PFSK-1 (cell line): Measurements from ENCODE around the gene SESN3.

Source experiments
- FOXP2 ChIP-seq: optimal IDR thresholded peaks from 2 replicates; pipeline ENCODE3; 2011; ENCODE audit warnings: borderline replicate concordance, control low read depth, inconsistent platforms; ENCODE audit not compliant: insufficient read depth; ENCODE audit errors: extremely low read length, extremely low read depth
- POLR2AphosphoS5 ChIP-seq: IDR thresholded peaks from 2 replicates; pipeline ENCODE4 v1.6.1; 2012; ENCODE audit warnings: low read depth, mild to moderate bottlenecking, control low read depth, low read length, moderate library complexity
- SIN3A ChIP-seq: IDR thresholded peaks from 2 replicates; pipeline ENCODE4 v1.6.1; 2012; ENCODE audit warnings: mild to moderate bottlenecking, low read length, moderate library complexity, borderline replicate concordance; ENCODE audit not compliant: insufficient read depth
- TAF1 ChIP-seq: IDR thresholded peaks from 2 replicates; pipeline ENCODE4 v1.6.1; 2012; ENCODE audit warnings: low read length, control low read depth, borderline replicate concordance; ENCODE audit not compliant: insufficient read depth
- TF ChIP-seq, protein P1 (sequence below), 2 experiments: IDR thresholded peaks; 2 replicates each; pipeline versions ENCODE4 v1.6.1 to v1.8.0; 2011 to 2012; ENCODE audit warnings: low read depth in 2 of 2, low read length in 2 of 2, control low read depth in 1 of 2, inconsistent platforms in 1 of 2, mild to moderate bottlenecking in 1 of 2, moderate library complexity in 1 of 2; ENCODE audit not compliant: insufficient read depth in 1 of 2

SESN3 gene

DNA sequence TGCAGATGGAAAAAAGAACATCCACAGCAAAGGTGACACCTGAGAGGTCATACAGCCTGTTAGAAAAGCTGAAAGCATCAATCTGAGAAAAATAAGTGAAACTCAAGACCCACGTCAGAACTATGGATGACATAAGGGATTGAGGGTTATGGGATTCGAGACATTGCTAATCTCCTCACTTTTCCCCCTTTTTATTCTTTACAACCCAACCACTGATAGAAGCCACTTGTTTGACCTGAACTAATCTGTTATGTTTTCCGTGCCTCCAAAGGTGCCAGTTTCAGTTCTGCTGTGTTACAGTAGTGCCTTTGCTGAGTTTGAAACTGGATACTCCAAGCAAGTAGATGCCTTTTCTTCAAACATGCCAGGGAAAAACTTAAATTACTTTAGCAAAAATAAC is 16.9 kb upstream of the SESN3 start:
- TF ChIP-seq POLR2AphosphoS5 (no peak), TAF1 (no peak), FOXP2 (no peak)
- TF ChIP-seq, protein P1, sequence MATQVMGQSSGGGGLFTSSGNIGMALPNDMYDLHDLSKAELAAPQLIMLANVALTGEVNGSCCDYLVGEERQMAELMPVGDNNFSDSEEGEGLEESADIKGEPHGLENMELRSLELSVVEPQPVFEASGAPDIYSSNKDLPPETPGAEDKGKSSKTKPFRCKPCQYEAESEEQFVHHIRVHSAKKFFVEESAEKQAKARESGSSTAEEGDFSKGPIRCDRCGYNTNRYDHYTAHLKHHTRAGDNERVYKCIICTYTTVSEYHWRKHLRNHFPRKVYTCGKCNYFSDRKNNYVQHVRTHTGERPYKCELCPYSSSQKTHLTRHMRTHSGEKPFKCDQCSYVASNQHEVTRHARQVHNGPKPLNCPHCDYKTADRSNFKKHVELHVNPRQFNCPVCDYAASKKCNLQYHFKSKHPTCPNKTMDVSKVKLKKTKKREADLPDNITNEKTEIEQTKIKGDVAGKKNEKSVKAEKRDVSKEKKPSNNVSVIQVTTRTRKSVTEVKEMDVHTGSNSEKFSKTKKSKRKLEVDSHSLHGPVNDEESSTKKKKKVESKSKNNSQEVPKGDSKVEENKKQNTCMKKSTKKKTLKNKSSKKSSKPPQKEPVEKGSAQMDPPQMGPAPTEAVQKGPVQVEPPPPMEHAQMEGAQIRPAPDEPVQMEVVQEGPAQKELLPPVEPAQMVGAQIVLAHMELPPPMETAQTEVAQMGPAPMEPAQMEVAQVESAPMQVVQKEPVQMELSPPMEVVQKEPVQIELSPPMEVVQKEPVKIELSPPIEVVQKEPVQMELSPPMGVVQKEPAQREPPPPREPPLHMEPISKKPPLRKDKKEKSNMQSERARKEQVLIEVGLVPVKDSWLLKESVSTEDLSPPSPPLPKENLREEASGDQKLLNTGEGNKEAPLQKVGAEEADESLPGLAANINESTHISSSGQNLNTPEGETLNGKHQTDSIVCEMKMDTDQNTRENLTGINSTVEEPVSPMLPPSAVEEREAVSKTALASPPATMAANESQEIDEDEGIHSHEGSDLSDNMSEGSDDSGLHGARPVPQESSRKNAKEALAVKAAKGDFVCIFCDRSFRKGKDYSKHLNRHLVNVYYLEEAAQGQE (IDR thresholded peaks at IDR 0.05; ENCODE audit: insufficient read depth in 1 of 2, low read depth in 2 of 2, low read length in 2 of 2) = no peak

DNA sequence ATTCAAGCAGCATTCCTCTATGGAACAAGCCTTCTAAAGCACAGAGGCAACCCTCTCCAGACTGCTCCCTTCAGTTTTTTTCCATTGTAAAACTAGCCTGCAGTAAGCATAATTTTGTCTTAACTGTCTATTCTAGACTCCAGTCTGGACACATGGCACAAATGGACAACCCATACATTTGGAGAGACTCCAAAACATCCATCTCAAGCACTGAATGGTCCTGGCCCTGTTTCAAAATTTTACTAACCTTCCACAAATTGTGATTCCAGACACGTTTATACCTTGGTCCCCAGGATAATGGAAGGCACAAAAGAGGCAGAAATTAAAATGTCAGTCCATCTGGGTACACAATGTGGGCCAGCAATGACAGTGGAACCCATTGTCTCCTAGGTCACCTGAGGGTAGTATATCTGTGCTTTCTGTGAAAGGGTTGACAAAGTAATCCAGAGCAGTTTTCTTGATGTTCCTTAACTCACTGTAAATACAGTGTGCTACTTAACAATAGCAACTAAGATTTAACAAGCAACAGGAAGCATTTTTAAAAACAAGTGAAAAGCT is 16.2 kb upstream of the SESN3 start:
- TF ChIP-seq POLR2AphosphoS5 (no peak), TAF1 (no peak), FOXP2 (no peak), SIN3A (no peak)
- TF ChIP-seq, protein P1 (IDR thresholded peaks at IDR 0.05; ENCODE audit: insufficient read depth in 1 of 2, low read depth in 2 of 2, low read length in 2 of 2) = no peak

DNA sequence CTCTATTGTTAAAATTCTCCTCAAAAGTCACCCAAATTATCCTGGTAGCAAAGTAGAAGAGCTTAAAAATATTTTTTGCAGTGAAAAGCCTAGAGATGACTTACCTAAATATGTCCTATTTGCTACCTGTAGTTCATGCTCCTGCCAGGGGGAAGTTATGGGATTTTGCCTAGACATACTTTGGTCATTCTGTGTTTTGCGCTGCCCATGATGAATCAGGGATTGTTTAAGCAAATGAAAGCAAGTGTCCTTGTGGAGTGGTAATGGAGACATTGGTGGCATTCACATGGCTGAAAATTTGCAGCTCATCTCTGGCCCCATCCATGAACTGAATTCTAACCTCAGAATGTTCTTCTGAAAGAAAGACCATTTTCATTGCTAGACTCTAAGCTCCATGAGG is 14.6 kb upstream of the SESN3 start:
- TF ChIP-seq TAF1 = no peak
- TF ChIP-seq, protein P1 (IDR thresholded peaks at IDR 0.05; ENCODE audit: insufficient read depth in 1 of 2, low read depth in 2 of 2, low read length in 2 of 2) = no peak

DNA sequence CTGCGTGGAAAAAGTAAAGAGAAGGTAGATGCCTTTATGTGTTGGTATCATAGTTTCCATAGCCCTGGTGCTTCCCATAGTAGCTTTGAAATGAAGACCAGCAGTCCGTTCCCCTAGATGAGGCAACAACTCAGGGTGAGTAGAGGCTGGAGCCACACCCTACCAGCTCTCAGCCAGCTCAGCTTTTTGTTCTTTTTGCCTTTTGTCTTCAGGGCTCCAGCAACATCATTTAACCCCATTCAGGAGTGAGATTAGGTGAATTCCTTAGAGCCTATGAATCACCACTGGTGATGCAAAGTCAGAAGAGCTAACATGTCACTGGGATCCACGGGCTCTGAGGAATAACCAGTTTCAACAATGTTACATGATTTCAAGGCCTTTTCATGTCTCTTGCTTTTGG is 14.0 kb upstream of the SESN3 start:
- TF ChIP-seq SIN3A = no peak
- TF ChIP-seq FOXP2 = no peak
- no peak for TF ChIP-seq TAF1
- TF ChIP-seq, protein P1 (IDR thresholded peaks at IDR 0.05; ENCODE audit: insufficient read depth in 1 of 2, low read depth in 2 of 2, low read length in 2 of 2) = no peak
- TF ChIP-seq POLR2AphosphoS5 = no peak

DNA sequence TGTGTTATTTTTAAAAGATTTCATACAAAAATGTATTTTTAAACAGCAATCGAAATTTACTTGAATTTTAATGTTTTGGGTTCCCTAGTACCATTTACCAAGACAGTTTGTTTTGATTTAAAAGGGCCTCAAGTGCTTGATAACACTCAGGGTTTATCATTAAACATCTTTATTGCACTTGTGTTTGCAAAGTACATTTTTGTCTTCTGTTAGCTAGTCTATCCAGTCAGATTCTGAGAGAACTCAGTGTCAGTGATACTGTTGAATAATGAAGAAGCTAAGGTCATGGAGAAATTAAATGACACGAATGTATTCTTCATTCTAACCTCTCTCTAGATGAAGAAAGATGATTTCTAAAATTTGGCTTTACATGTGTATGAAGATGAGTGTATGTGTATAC is 12.7 kb upstream of the SESN3 start:
- no peak for TF ChIP-seq TAF1
